H1 (cell line): ENCODE data around the gene PEX14. TPM values are rescaled to one million over a fixed set of nuclear protein-coding genes. Genes with fewer than 3 reads are reported as not detected.

Experiments
- POLR2AphosphoS5 ChIP-seq: IDR thresholded peaks from 2 replicates; pipeline ENCODE4 v1.6.1; 2011; ENCODE audit warnings: low read depth, low read length
- polyA plus RNA-seq, 7 experiments: library from polyadenylated mRNA; depleted of rRNA in 3 of 7; stranded (reverse) in 5 of 7; unstranded in 2 of 7; fragments of >200 nt in 5 of 7; fragments of 200-250 nt in 2 of 7; gene quantifications; 1 replicate in 5 of 7; 2 replicates in 1 of 7; 4 replicates in 1 of 7; pipeline versions ENCODE4 v1.2.1 to v1.2.3, GENCODE V29; 2011 to 2013; ENCODE audit warnings: missing spikeins in 2 of 7, mixed read lengths in 2 of 7
- total RNA-seq: library from RNA; stranded (reverse); fragmentation: NEBNext Ultra II Directional; extraction: Animal tissue kit (Norgen Biotek cat#: 25700); gene quantifications from 2 replicates; pipeline ENCODE4 v1.2.1, GENCODE V29; 2021

PEX14 gene
- total and polyA plus RNA-seq, 2 of the 8 experiments (the other 6 are each of a cell fraction or from before 2014, with no cell fraction given) = 13.0 to 19.8 TPM

DNA sequence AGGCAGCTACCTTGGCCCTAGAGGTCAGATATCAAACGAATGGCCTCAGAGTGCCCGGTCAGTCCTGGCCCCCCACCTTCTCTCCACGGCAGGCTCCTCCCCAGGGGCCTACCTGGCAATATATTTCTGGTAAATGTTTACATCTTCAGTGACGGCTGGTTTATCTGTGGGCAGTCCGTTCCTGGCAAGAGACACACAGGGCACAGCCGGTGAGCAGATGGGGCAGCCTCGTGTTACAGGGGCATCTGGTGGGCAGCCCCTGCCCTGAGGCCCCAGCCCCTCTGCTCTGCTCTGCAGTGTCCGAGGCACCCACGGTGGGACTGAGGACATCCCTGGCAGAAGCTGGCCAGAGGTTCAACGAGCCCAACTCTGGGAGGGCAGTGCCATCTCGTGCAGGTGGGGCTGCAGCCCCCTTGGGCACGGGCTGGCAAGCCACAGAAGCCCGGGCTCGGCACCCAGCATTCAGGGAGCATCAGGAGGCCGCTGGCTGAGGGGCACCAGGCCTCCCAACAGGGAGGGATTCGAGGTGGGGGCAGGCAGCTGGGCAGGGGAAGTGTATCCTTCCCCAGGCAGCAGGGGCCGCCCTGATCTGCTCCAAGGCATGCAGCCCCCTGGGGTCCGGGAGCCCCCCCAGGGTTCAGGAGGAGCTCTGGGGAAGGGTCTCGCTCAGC, 183.8 kb downstream of the PEX14 start (continued):
- no peak for TF ChIP-seq POLR2AphosphoS5
- TF ChIP-seq, all 59 proteins: peak for 0
